Fibroblast of villous mesenchyme (primary cell): ENCODE measurements around the gene GPR3. TPM values are rescaled to one million over a fixed set of nuclear protein-coding genes. Genes with fewer than 3 reads are reported as not detected.

Experiments
- DNase-seq: peaks from one replicate; pipeline ENCODE4 v3.0.0-alpha.2; 2010; ENCODE audit warnings: low read depth
- H3K4me3 ChIP-seq: 2 replicates; pipeline ENCODE4 v1.5.1; 2011; ENCODE audit warnings: low read depth, mild to moderate bottlenecking, low read length
- CTCF ChIP-seq: IDR thresholded peaks from 2 replicates; pipeline ENCODE4 v1.5.1; 2012; ENCODE audit warnings: low read depth, mild to moderate bottlenecking, low read length; ENCODE audit not compliant: insufficient read depth
- total RNA-seq: library from RNA; depleted of rRNA; stranded (reverse); fragments of >200 nt; gene quantifications from 2 replicates; pipeline ENCODE4 v1.2.3, GENCODE V29; 2012

Gene GPR3
- total RNA-seq, 1 donor: 0.86 TPM

DNA sequence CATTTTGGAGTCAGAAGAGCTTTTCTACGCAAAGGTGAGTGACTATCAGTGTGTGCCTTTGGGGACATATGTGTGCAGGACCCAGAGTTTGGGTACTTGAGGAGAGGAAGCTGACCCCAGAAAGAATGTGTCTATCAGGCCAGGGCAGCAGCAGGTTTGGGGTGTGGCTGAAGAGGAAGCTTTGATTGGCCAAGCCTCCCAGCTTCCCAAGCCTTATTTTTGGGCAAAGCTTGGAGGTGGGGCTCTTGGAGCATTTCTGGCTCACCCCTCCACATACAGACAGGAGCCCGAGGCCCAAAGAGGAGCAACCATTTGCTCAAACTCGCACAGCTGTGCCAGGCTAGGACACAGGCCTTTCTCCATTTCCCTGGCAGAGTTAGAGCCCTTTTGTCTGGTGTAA is 4.7 kb downstream of the GPR3 start:
- no peak for TF ChIP-seq CTCF

GRCh38 chr1:27397749-27398148 is 5.3 kb downstream of the GPR3 start:
- no peak overlapping the region for H3K4me3 ChIP-seq
- no peak for TF ChIP-seq CTCF
- no peak for DNase-seq

More for the DNA sequence above, 4.7 kb downstream of the GPR3 start:
- no peak for DNase-seq
- H3K4me3 ChIP-seq: no peak overlapping the region

- no peak overlapping the region for H3K4me3 ChIP-seq
- no peak for DNase-seq
- no peak for TF ChIP-seq CTCF
Measured at GRCh38 chr1:27398405-27399149, 6.2 kb downstream of the GPR3 start.

GRCh38 chr1:27399251-27400025 is 7.0 kb downstream of the GPR3 start:
- DNase-seq: no peak
- no peak for TF ChIP-seq CTCF
- no peak overlapping the region for H3K4me3 ChIP-seq

- TF ChIP-seq CTCF: no peak
- no peak overlapping the region for H3K4me3 ChIP-seq
- no peak for DNase-seq
Measured at GRCh38 chr1:27400082-27400962, 7.9 kb downstream of the GPR3 start.

DNA sequence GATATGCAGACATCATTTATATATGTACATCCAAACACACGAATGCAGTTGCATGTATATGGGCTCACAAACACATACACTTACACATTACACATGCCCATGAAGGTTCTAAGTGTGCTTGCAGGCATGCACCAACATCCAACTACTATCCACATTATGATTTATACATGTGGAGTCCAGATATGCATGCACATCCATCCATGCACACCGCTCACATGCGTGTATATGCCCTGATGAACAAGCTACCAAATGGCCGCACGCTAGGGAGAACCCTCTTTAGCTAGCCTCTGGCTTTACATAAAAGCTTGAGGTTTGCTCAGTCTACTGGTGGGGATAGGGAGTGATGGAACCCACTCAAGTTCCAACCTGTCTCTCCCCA is 8.5 kb downstream of the GPR3 start:
- TF ChIP-seq CTCF: no peak
- DNase-seq: no peak
- H3K4me3 ChIP-seq: no peak overlapping the region
